Measurements from ENCODE around the gene WASF2.

DNA sequence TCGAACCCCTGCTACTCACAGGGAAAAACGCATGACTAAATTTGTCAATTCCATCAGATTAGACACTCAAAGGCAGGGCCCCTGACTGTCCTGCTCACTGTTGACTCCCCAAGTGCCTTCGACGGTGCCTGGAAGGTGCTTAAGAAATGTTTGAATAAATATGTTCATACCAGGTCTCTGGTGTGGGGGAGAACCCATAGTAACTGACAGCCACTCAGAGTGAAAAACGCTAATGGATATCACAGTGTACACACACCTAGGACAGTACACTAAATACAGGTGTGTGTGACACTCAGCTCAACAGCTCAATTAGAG lies 39.7 kb upstream of the WASF2 start:
- TF ChIP-seq, protein P1, sequence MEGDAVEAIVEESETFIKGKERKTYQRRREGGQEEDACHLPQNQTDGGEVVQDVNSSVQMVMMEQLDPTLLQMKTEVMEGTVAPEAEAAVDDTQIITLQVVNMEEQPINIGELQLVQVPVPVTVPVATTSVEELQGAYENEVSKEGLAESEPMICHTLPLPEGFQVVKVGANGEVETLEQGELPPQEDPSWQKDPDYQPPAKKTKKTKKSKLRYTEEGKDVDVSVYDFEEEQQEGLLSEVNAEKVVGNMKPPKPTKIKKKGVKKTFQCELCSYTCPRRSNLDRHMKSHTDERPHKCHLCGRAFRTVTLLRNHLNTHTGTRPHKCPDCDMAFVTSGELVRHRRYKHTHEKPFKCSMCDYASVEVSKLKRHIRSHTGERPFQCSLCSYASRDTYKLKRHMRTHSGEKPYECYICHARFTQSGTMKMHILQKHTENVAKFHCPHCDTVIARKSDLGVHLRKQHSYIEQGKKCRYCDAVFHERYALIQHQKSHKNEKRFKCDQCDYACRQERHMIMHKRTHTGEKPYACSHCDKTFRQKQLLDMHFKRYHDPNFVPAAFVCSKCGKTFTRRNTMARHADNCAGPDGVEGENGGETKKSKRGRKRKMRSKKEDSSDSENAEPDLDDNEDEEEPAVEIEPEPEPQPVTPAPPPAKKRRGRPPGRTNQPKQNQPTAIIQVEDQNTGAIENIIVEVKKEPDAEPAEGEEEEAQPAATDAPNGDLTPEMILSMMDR (IDR thresholded peaks at IDR 0.05) = no peak
- no peak for TF ChIP-seq ZFX (IDR thresholded peaks at IDR 0.05; ENCODE audit: borderline replicate concordance)
